GM19035 (cell line): Measurements from ENCODE around the gene GMCL1.
A peak's percentile ranks its signal among the peaks of the same experiment; 100 is the strongest.
"Not testable (repeated sequence)": the region's sequence is repeated elsewhere in the genome, so short reads cannot be mapped to it uniquely, and the experiment has no call there.

ENCODE experiments used
- ATAC-seq: cut with Tn5 transposase; IDR thresholded peaks from one replicate; pipeline ENCODE4 v1.9.1; 2021; ENCODE audit not compliant: unreplicated experiment

Gene GMCL1

GRCh38 chr2:69829256-69830044 is at the start of gene GMCL1:
GMCL1 (plus strand) TSS chr2:69829660; CDS start chr2:69829893, 233 bp downstream.
- ATAC-seq = peak; percentile 86

GRCh38 chr2:69780921-69781320 is 48.5 kb upstream of the GMCL1 start:
- ATAC-seq = no peak

GRCh38 chr2:69781321-69782248 is 47.9 kb upstream of the GMCL1 start:
- ATAC-seq = no peak

- ATAC-seq = no peak
Observed at GRCh38 chr2:69784228-69784627, 45.2 kb upstream of the GMCL1 start.

- ATAC-seq = no peak
Observed at GRCh38 chr2:69785358-69785757, 44.1 kb upstream of the GMCL1 start.

GRCh38 chr2:69786052-69786560 is 43.4 kb upstream of the GMCL1 start:
- no peak for ATAC-seq

- no peak for ATAC-seq
Observed at GRCh38 chr2:69789175-69789721, 40.2 kb upstream of the GMCL1 start.

- ATAC-seq = peak; percentile 48
Observed at GRCh38 chr2:69789772-69790600, 39.5 kb upstream of the GMCL1 start.

- no peak for ATAC-seq
Observed at GRCh38 chr2:69790601-69790959, 38.9 kb upstream of the GMCL1 start.

- no peak for ATAC-seq
Observed at GRCh38 chr2:69791045-69791444, 38.4 kb upstream of the GMCL1 start.

GRCh38 chr2:69796174-69796573 is 33.3 kb upstream of the GMCL1 start:
- no peak for ATAC-seq

- no peak for ATAC-seq
Observed at GRCh38 chr2:69797235-69797634, 32.2 kb upstream of the GMCL1 start.

- ATAC-seq = no peak
Observed at GRCh38 chr2:69797836-69798289, 31.6 kb upstream of the GMCL1 start.

- no peak for ATAC-seq
Observed at GRCh38 chr2:69798290-69798908, 31.1 kb upstream of the GMCL1 start.

GRCh38 chr2:69798909-69799526 is 30.4 kb upstream of the GMCL1 start:
- ATAC-seq = no peak

- ATAC-seq = no peak
Observed at GRCh38 chr2:69801745-69802290, 27.6 kb upstream of the GMCL1 start.

- ATAC-seq = not testable (repeated sequence)
Observed at GRCh38 chr2:69802781-69803367, 26.6 kb upstream of the GMCL1 start.

- ATAC-seq = no peak
Observed at GRCh38 chr2:69804416-69804815, 25.0 kb upstream of the GMCL1 start.

- ATAC-seq = no peak
Observed at GRCh38 chr2:69805887-69806286, 23.6 kb upstream of the GMCL1 start.
